GM23338 (cell line): Measurements from ENCODE around the gene MEAK7. TPM values are rescaled to one million over a fixed set of nuclear protein-coding genes. Genes with fewer than 3 reads are reported as not detected.

Experiments
- ATAC-seq: fragments of 200-7000 bp; cut with Tn5 transposase; 3 replicates; pipeline ENCODE4 v1.9.1; 2020
- DNase-seq: peaks from one replicate; pipeline ENCODE4 v3.0.0-alpha.2; 2015; ENCODE audit warnings: low spot score
- H2AFZ ChIP-seq: fragments of 200-600 bp; sonication (generic); 2 replicates; pipeline ENCODE4 v1.8.0; 2016; ENCODE audit warnings: antibody characterized with exemption, mild to moderate bottlenecking, moderate library complexity
- H3F3A ChIP-seq: fragments of 200-600 bp; sonication (generic); replicated peaks from 2 replicates; pipeline ENCODE4 v1.8.0; 2017; ENCODE audit warnings: antibody characterized with exemption, mixed run types, low read depth
- H3K27ac ChIP-seq: fragments of 200-600 bp; sonication (generic); 2 replicates; pipeline ENCODE4 v1.6.1; 2016; ENCODE audit warnings: low read depth
- H3K27me3 ChIP-seq: fragments of 200-600 bp; sonication (generic); 2 replicates; pipeline ENCODE4 v1.8.0; 2016; ENCODE audit warnings: mild to moderate bottlenecking, mixed run types, moderate library complexity; ENCODE audit not compliant: insufficient read depth
- H3K36me3 ChIP-seq: fragments of 200-600 bp; sonication (generic); 2 replicates; pipeline ENCODE4 v1.8.0; 2016; ENCODE audit warnings: mild to moderate bottlenecking; ENCODE audit not compliant: insufficient read depth
- H3K4me1 ChIP-seq: fragments of 200-600 bp; sonication (generic); 2 replicates; pipeline ENCODE4 v1.8.0; 2016; ENCODE audit warnings: mild to moderate bottlenecking, moderate library complexity; ENCODE audit not compliant: insufficient read depth
- H3K4me2 ChIP-seq: fragments of 200-600 bp; sonication (generic); 2 replicates; pipeline ENCODE4 v1.7.1; 2017; ENCODE audit warnings: mixed run types
- H3K4me3 ChIP-seq: fragments of 200-600 bp; sonication (generic); 2 replicates; pipeline ENCODE4 v1.6.1; 2016; ENCODE audit warnings: mixed run types
- H3K79me2 ChIP-seq: fragments of 200-600 bp; sonication (generic); replicated peaks from 2 replicates; pipeline ENCODE4 v1.8.0; 2017; ENCODE audit warnings: mild to moderate bottlenecking; ENCODE audit not compliant: insufficient read depth
- H3K9me2 ChIP-seq: fragments of 200-600 bp; sonication (generic); 2 replicates; pipeline ENCODE4 v1.8.0; 2017; ENCODE audit not compliant: insufficient read depth
- H4K20me1 ChIP-seq: fragments of 200-600 bp; sonication (generic); replicated peaks from 2 replicates; pipeline ENCODE4 v1.8.0; 2017; ENCODE audit warnings: mild to moderate bottlenecking; ENCODE audit not compliant: insufficient read depth
- H3K27ac Mint-ChIP-seq: 2 replicates; pipeline ENCODE4 v1.8.0; 2020; ENCODE audit warnings: inconsistent platforms, mild to moderate bottlenecking, moderate library complexity, mixed read lengths
- H3K27me3 Mint-ChIP-seq: 3 replicates; pipeline ENCODE4 v1.8.0; 2022; ENCODE audit warnings: low read depth, mild to moderate bottlenecking, moderate library complexity, mixed read lengths, inconsistent platforms; ENCODE audit not compliant: insufficient read depth, poor library complexity
- H3K36me3 Mint-ChIP-seq: 3 replicates; pipeline ENCODE4 v1.8.0; 2021; ENCODE audit warnings: low read depth, mild to moderate bottlenecking, inconsistent platforms, moderate library complexity, mixed read lengths
- H3K4me1 Mint-ChIP-seq: 3 replicates; pipeline ENCODE4 v1.8.0; 2020; ENCODE audit warnings: mild to moderate bottlenecking, inconsistent platforms, mixed read lengths
- H3K4me3 Mint-ChIP-seq: 3 replicates; pipeline ENCODE4 v1.8.0; 2021; ENCODE audit warnings: moderate library complexity, mild to moderate bottlenecking, inconsistent platforms, mixed read lengths
- H3K9me3 Mint-ChIP-seq: 3 replicates; pipeline ENCODE4 v1.8.0; 2020; ENCODE audit warnings: moderate library complexity, mild to moderate bottlenecking, inconsistent platforms, mixed read lengths
- CREB1 ChIP-seq: fragments of 250-450 bp; sonication (Bioruptor Pico); IDR thresholded peaks from 2 replicates; pipeline ENCODE4 v1.5.0; 2020; ENCODE audit warnings: low read depth, mild to moderate bottlenecking, moderate library complexity
- CTCF ChIP-seq, 2 experiments: fragments of 200-600 bp in 1 of 2; sonication (generic) in 1 of 2; conservative IDR thresholded peaks; 2 replicates each; pipeline versions ENCODE4 v1.5.1 to v1.6.1; 2016 to 2017; ENCODE audit warnings: antibody characterized with exemption in 2 of 2, low read depth in 2 of 2, mild to moderate bottlenecking in 2 of 2, moderate library complexity in 1 of 2
- EZH2phosphoT487 ChIP-seq: fragments of 200-600 bp; sonication (generic); IDR thresholded peaks from one replicate; pipeline ENCODE4 v1.8.1; 2018; ENCODE audit warnings: antibody characterized with exemption; ENCODE audit not compliant: unreplicated experiment
- NANOG ChIP-seq: IDR thresholded peaks from 2 replicates; pipeline ENCODE4 v1.6.1; 2016; ENCODE audit warnings: antibody characterized with exemption, borderline replicate concordance
- POLR2AphosphoS5 ChIP-seq: IDR thresholded peaks from 2 replicates; pipeline ENCODE4 v1.6.1; 2016; ENCODE audit warnings: antibody characterized with exemption, low read depth
- REST ChIP-seq: IDR thresholded peaks from one replicate; pipeline ENCODE4 v1.6.1; 2018; ENCODE audit warnings: antibody characterized with exemption; ENCODE audit not compliant: unreplicated experiment
- ZNF114 ChIP-seq: fragments of 250-450 bp; sonication (Bioruptor Pico); IDR thresholded peaks from 2 replicates; pipeline ENCODE4 v1.5.0; 2020; ENCODE audit warnings: mild to moderate bottlenecking, moderate library complexity
- ZNF331 ChIP-seq: fragments of 250-450 bp; sonication (Bioruptor Pico); IDR thresholded peaks from 2 replicates; pipeline ENCODE4 v1.5.0; 2020; ENCODE audit warnings: low read depth, mild to moderate bottlenecking, moderate library complexity
- long read RNA-seq: library from polyadenylated mRNA; unstranded; transcript quantifications from one replicate; pipeline ENCODE4 v2.0.0, GENCODE V29; 2020; ENCODE audit not compliant: unreplicated experiment
- polyA plus RNA-seq: library from polyadenylated mRNA; unstranded; fragments of >200 nt; fragmentation: Nextera tagmentation; extraction: Ambion mirVana; gene quantifications from 2 replicates; pipeline ENCODE4 v1.2.1, GENCODE V29; 2016
- total RNA-seq: library from RNA; depleted of rRNA; stranded (reverse); fragments of >200 nt; shearing (Covaris generic); gene quantifications from 2 replicates; pipeline ENCODE4 v1.2.3, GENCODE V29; 2014; rRNA removed

The MEAK7 gene
- total RNA-seq = 16.9 and 17.2 TPM in 2 replicates
- 7.5 and 7.9 TPM in 2 replicates for polyA plus RNA-seq
- long read RNA-seq, full-length matches to known transcripts = 5 of 7 reads
- long read RNA-seq, partial matches to known transcripts = 1 of 7 reads
- long read RNA-seq, other reads (novel, unspliced or antisense) = 1 of 7 reads

GRCh38 chr16:84504420-84505248 lies at the start of gene MEAK7:
TSS of gene MEAK7 (minus strand) at chr16:84504659. CDS start at chr16:84498086, 6,573 bp downstream.
- peak within 1 kb of the TSS; percentile 96 for H2AFZ ChIP-seq
- H3K36me3 ChIP-seq = no peaks in the 10 kb centered on the region
- Mint-ChIP-seq H3K27me3 (peaks cover 9% of the 10 kb centered on the region), H3K27ac (peak within 1 kb of the TSS; percentile 95), H3K4me3 (peak within 1 kb of the TSS; percentile 84), H3K9me3 (no peaks in the 10 kb centered on the region), H3K4me1 (peaks cover 26% of the 10 kb centered on the region), H3K36me3 (no peaks in the 10 kb centered on the region)
- H3K27ac ChIP-seq = 0 out of 2 replicates have a peak within 1 kb of the TSS, but pooled peaks have one; percentile 50
- H3K27me3 ChIP-seq = no peaks in the 10 kb centered on the region
- peaks cover 4% of the 10 kb centered on the region for H3K4me1 ChIP-seq
- H3K4me3 ChIP-seq = peak within 1 kb of the TSS; percentile 97
- no peaks in the 10 kb centered on the region; the same call in 1 of the 2 replicates for H4K20me1 ChIP-seq
- H3K9me2 ChIP-seq = no peaks in the 10 kb centered on the region
- 0 out of 2 replicates have a peak, but pooled peaks cover 4% of the 10 kb centered on the region for H3F3A ChIP-seq
- DNase-seq (peak; percentile 99), ATAC-seq (peak; percentile 92)
- TF ChIP-seq CREB1 (CRISPR knock-in tag) (peak; percentile 52; the same call in 1 of the 2 replicates), EZH2phosphoT487 (no peak), POLR2AphosphoS5 (peak; percentile 87), ZNF331 (CRISPR knock-in tag) (no peak)
- H3K4me2 ChIP-seq = peak within 1 kb of the TSS; percentile 87
- peaks cover 4% of the 10 kb centered on the region; the same call in 1 of the 2 replicates for H3K79me2 ChIP-seq

DNA sequence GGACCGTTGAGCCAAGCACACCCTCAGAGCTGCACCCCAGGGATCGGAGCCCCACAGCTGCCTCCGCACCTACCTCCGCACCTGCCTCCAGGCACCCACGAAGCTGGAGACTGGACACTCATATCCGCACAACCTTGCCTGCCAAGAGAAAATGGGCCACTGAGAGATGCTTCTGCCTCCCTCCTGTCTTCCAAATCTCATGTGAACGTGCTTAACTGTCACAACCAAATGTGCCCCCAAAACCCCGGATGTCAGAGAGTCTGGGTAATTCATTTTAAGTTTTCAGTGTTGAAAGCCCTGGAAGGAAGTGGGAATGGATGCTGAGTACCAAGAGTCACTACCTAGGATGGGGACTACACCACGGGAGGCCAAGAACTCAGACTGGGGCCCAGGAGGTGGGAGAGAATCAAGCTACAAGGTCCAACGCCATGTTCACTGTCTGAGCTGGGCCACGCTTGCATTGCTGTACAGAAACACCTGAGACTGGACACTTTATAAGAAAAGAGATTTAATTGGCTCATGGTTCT lies 49.5 kb upstream of the MEAK7 start:
- Histone ChIP-seq H3K4me3 (no peak overlapping the region), H2AFZ (no peak overlapping the region), H3K27ac (no peak overlapping the region), H3K36me3 (no peaks in the 10 kb centered on the region), H4K20me1 (no peaks in the 10 kb centered on the region), H3K4me1 (peaks cover 28% of the 10 kb centered on the region), H3K9me2 (no peaks in the 10 kb centered on the region), H3K27me3 (no peaks in the 10 kb centered on the region), H3K4me2 (no peak overlapping the region), H3F3A (peaks cover 17% of the 10 kb centered on the region; the same call in 1 of the 2 replicates), H3K79me2 (no peaks in the 10 kb centered on the region)
- Mint-ChIP-seq H3K27ac (no peak overlapping the region), H3K27me3 (peaks cover 15% of the 10 kb centered on the region), H3K4me3 (no peak overlapping the region), H3K9me3 (no peaks in the 10 kb centered on the region), H3K36me3 (no peaks in the 10 kb centered on the region), H3K4me1 (peaks cover 40% of the 10 kb centered on the region)
- DNase-seq (no peak), ATAC-seq (no peak)
- no peak for TF ChIP-seq ZNF331 (CRISPR knock-in tag)
- TF ChIP-seq NANOG = no peak
- no peak for TF ChIP-seq ZNF114 (CRISPR knock-in tag)
- TF ChIP-seq REST = no peak
- no peak for TF ChIP-seq CTCF (conservative IDR thresholded peaks at IDR 0.05; ENCODE audit: low read depth in 2 of 2)
